H1 (cell line): ENCODE data around the gene R3HDM2. TPM values are rescaled to one million over a fixed set of nuclear protein-coding genes. Genes with fewer than 3 reads are reported as not detected.
A peak's percentile ranks its signal among the peaks of the same experiment; 100 is the strongest.

Experiments used
- CTCF ChIA-PET: fragments of 300-600 bp; sonication (Branson Sonifier 250); formaldehyde crosslinking; loops from one replicate; lab custom pipeline; 2021; ENCODE audit not compliant: partially characterized antibody; lab: Charles Lee
- POLR2A ChIA-PET: fragments of 300-600 bp; sonication (Branson Sonifier 250); formaldehyde crosslinking; loops from one replicate; lab custom pipeline; 2021; ENCODE audit warnings: inconsistent platforms; ENCODE audit not compliant: partially characterized antibody; lab: Charles Lee
- DNase-seq, 2 experiments: peaks; one replicate each; pipeline versions ENCODE4 v3.0.0 to v3.0.0-alpha.2; 2010 to 2022; ENCODE audit warnings: low spot score in 2 of 2, low read depth in 1 of 2, mixed read lengths in 1 of 2
- FAIRE-seq: peaks from 2 replicates; lab custom pipeline; 2011; peaks lifted over from hg19 to GRCh38; lab: Jason Lieb, UNC
- H2AFZ ChIP-seq: 2 replicates; pipeline ENCODE4 v1.8.1; 2012; ENCODE audit warnings: low read length, inconsistent platforms
- H2AK5ac ChIP-seq: 2 replicates; pipeline ENCODE4 v1.6.1; 2013; ENCODE audit warnings: low read depth, low read length
- H2BK120ac ChIP-seq: replicated peaks from 2 replicates; pipeline ENCODE3; 2013; ENCODE audit warnings: low read depth, low read length, inconsistent platforms
- H2BK12ac ChIP-seq: 2 replicates; pipeline ENCODE4 v1.6.1; 2013; ENCODE audit warnings: low read depth, low read length
- H2BK15ac ChIP-seq: 2 replicates; pipeline ENCODE4 v1.6.1; 2013; ENCODE audit warnings: low read length
- H2BK20ac ChIP-seq: 2 replicates; pipeline ENCODE4 v1.6.1; 2013; ENCODE audit warnings: low read length
- H2BK5ac ChIP-seq: 2 replicates; pipeline ENCODE4 v1.6.1; 2013; ENCODE audit warnings: low read depth, low read length
- H3K14ac ChIP-seq: 2 replicates; pipeline ENCODE4 v1.6.1; 2013; ENCODE audit warnings: inconsistent platforms; ENCODE audit not compliant: insufficient read length
- H3K18ac ChIP-seq: 2 replicates; pipeline ENCODE4 v1.6.1; 2013; ENCODE audit warnings: low read length; ENCODE audit errors: extremely low read depth
- H3K23ac ChIP-seq: 2 replicates; pipeline ENCODE4 v1.6.1; 2013; ENCODE audit warnings: inconsistent platforms; ENCODE audit not compliant: insufficient read length
- H3K23me2 ChIP-seq: 2 replicates; pipeline ENCODE4 v1.6.1; 2013; ENCODE audit warnings: low read depth, low read length
- H3K27ac ChIP-seq: 2 replicates; pipeline ENCODE4 v1.6.1; 2011; ENCODE audit warnings: low read depth, low read length, inconsistent platforms
- H3K27me3 ChIP-seq, 4 experiments: replicated peaks in 1 of 4; 1 replicate in 1 of 4; 2 replicates in 3 of 4; pipeline versions ENCODE4 v1.6.1 to v1.8.1; 2011 to 2013; ENCODE audit warnings: low read length in 3 of 4, mild to moderate bottlenecking in 3 of 4, inconsistent platforms in 2 of 4, mixed read lengths in 2 of 4, moderate library complexity in 1 of 4; ENCODE audit not compliant: control insufficient read depth in 3 of 4, insufficient read depth in 3 of 4; ENCODE audit errors: extremely low read depth in 1 of 4
- H3K36me3 ChIP-seq, 4 experiments: 2 replicates each; pipeline versions ENCODE4 v1.6.1 to v1.8.1; 2011 to 2013; ENCODE audit warnings: mild to moderate bottlenecking in 4 of 4, low read length in 3 of 4, moderate library complexity in 2 of 4, control low read depth in 1 of 4, inconsistent platforms in 1 of 4; ENCODE audit not compliant: insufficient read depth in 4 of 4, control insufficient read depth in 2 of 4
- H3K4ac ChIP-seq: replicated peaks from 2 replicates; pipeline ENCODE3; 2013; ENCODE audit warnings: low read length, low read depth, mixed read lengths, inconsistent platforms; ENCODE audit not compliant: insufficient read length
- H3K4me1 ChIP-seq, 4 experiments: replicated peaks in 1 of 4; 1 replicate in 1 of 4; 2 replicates in 3 of 4; pipeline versions ENCODE4 v1.6.1 to v1.8.1; 2011 to 2013; ENCODE audit warnings: low read length in 3 of 4, inconsistent platforms in 2 of 4, mixed read lengths in 1 of 4; ENCODE audit not compliant: insufficient read depth in 4 of 4, control insufficient read depth in 3 of 4
- H3K4me2 ChIP-seq, 2 experiments: 2 replicates each; pipeline versions ENCODE4 v1.6.1 to v1.8.1; 2011 to 2013; ENCODE audit warnings: low read depth in 2 of 2, low read length in 2 of 2, control low read depth in 1 of 2, inconsistent platforms in 1 of 2, mild to moderate bottlenecking in 1 of 2; ENCODE audit not compliant: insufficient read depth in 1 of 2
- H3K4me3 ChIP-seq, 4 experiments: fragments of 200-600, 300-600 bp in 1 of 4; sonication (generic), shearing (Covaris generic), sonication (Bioruptor Twin) in 1 of 4; 2 replicates each; pipeline versions ENCODE4 v1.5.1 to v1.8.1; 2011 to 2016; ENCODE audit warnings: low read length in 4 of 4, low read depth in 3 of 4, control low read depth in 2 of 4, inconsistent platforms in 2 of 4, mild to moderate bottlenecking in 2 of 4, mixed read lengths in 1 of 4, moderate library complexity in 1 of 4; ENCODE audit not compliant: insufficient read depth in 2 of 4; ENCODE audit errors: extremely low read depth in 1 of 4
- H3K56ac ChIP-seq: replicated peaks from 2 replicates; pipeline ENCODE3; 2013; ENCODE audit warnings: low read depth, mild to moderate bottlenecking, mixed read lengths, low read length, inconsistent platforms; ENCODE audit not compliant: insufficient read length
- H3K79me1 ChIP-seq: 2 replicates; pipeline ENCODE4 v1.6.1; 2013; ENCODE audit warnings: low read depth, low read length, control low read depth
- H3K79me2 ChIP-seq, 2 experiments: 2 replicates each; pipeline versions ENCODE4 v1.6.1 to v1.8.1; 2012 to 2013; ENCODE audit warnings: low read length in 2 of 2, mild to moderate bottlenecking in 2 of 2, inconsistent platforms in 1 of 2; ENCODE audit not compliant: insufficient read depth in 2 of 2, control insufficient read depth in 1 of 2
- H3K9ac ChIP-seq, 4 experiments: replicated peaks in 1 of 4; 1 replicate in 1 of 4; 2 replicates in 3 of 4; pipeline versions ENCODE4 v1.6.1 to v1.8.1; 2011 to 2013; ENCODE audit warnings: low read depth in 3 of 4, low read length in 3 of 4, control low read depth in 2 of 4, mild to moderate bottlenecking in 2 of 4, moderate library complexity in 2 of 4, inconsistent platforms in 1 of 4; ENCODE audit errors: extremely low read depth in 1 of 4
- H3K9me3 ChIP-seq, 2 experiments: 2 replicates each; pipeline versions ENCODE4 v1.6.1 to v1.8.1; 2012 to 2013; ENCODE audit warnings: mild to moderate bottlenecking in 2 of 2, moderate library complexity in 2 of 2, control low read depth in 1 of 2, inconsistent platforms in 1 of 2, low read depth in 1 of 2, low read length in 1 of 2, mixed read lengths in 1 of 2; ENCODE audit not compliant: insufficient read depth in 2 of 2
- H4K20me1 ChIP-seq, 2 experiments: replicated peaks in 1 of 2; 2 replicates each; pipeline versions ENCODE3 to v1.8.1; 2011 to 2013; ENCODE audit warnings: inconsistent platforms in 2 of 2, low read length in 2 of 2, mild to moderate bottlenecking in 1 of 2; ENCODE audit not compliant: insufficient read depth in 2 of 2, control insufficient read depth in 1 of 2
- H4K5ac ChIP-seq: 2 replicates; pipeline ENCODE4 v1.6.1; 2013; ENCODE audit warnings: low read length, low read depth, mixed read lengths, inconsistent platforms; ENCODE audit not compliant: insufficient read length
- H4K8ac ChIP-seq: 2 replicates; pipeline ENCODE4 v1.8.0; 2013; ENCODE audit warnings: mild to moderate bottlenecking, moderate library complexity, low read length, inconsistent platforms; ENCODE audit not compliant: insufficient read depth; ENCODE audit errors: extremely low read depth
- H4K91ac ChIP-seq: replicated peaks from 2 replicates; pipeline ENCODE3; 2013; ENCODE audit warnings: low read length, mixed read lengths, inconsistent platforms; ENCODE audit not compliant: insufficient read length
- CBX5 ChIP-seq: fragments of 300-800, 300-1000 bp; sonication (generic); IDR thresholded peaks from 2 replicates; pipeline ENCODE4 v1.7.1; 2016; ENCODE audit warnings: antibody characterized with exemption, low read length, low read depth
- CEBPB ChIP-seq: IDR thresholded peaks from 2 replicates; pipeline ENCODE4 v1.6.1; 2012; ENCODE audit warnings: low read depth, low read length
- CHD2 ChIP-seq: IDR thresholded peaks from 2 replicates; pipeline ENCODE4 v1.6.1; 2012; ENCODE audit warnings: low read length, improper control_type of control experiment
- JUND ChIP-seq: IDR thresholded peaks from 2 replicates; pipeline ENCODE4 v1.6.1; 2011; ENCODE audit warnings: mild to moderate bottlenecking, improper control_type of control experiment, low read length
- MAFK ChIP-seq: IDR thresholded peaks from 2 replicates; pipeline ENCODE4 v1.6.1; 2012; ENCODE audit warnings: low read depth, mild to moderate bottlenecking, improper control_type of control experiment, low read length
- NANOG ChIP-seq: IDR thresholded peaks from 2 replicates; pipeline ENCODE4 v1.6.1; 2011; ENCODE audit warnings: low read length, low read depth, mild to moderate bottlenecking, inconsistent platforms; ENCODE audit not compliant: insufficient read depth, poor library complexity, severe bottlenecking
- PHF8 ChIP-seq: fragments of 200-600 bp; sonication (generic); conservative IDR thresholded peaks from 2 replicates; pipeline ENCODE4 v1.7.1; 2012; ENCODE audit warnings: low read depth, mild to moderate bottlenecking, inconsistent platforms, low read length, moderate library complexity
- RBBP5 ChIP-seq: IDR thresholded peaks from 2 replicates; pipeline ENCODE4 v1.7.1; 2012; ENCODE audit warnings: low read depth, mild to moderate bottlenecking, inconsistent platforms, low read length, moderate library complexity, borderline replicate concordance
- SAP30 ChIP-seq: fragments of 300-600 bp; sonication (generic); IDR thresholded peaks from 2 replicates; pipeline ENCODE4 v1.7.1; 2012; ENCODE audit warnings: low read length, moderate library complexity, mild to moderate bottlenecking, inconsistent platforms; ENCODE audit not compliant: insufficient read depth, insufficient replicate concordance
- SP2 ChIP-seq: IDR thresholded peaks from 2 replicates; pipeline ENCODE4 v1.6.1; 2012; ENCODE audit warnings: mild to moderate bottlenecking, low read length, inconsistent platforms
- SP4 ChIP-seq: IDR thresholded peaks from 2 replicates; pipeline ENCODE4 v1.6.1; 2012; ENCODE audit warnings: low read length, inconsistent platforms
- TAF1 ChIP-seq: IDR thresholded peaks from 2 replicates; pipeline ENCODE4 v1.6.1; 2011; ENCODE audit warnings: mild to moderate bottlenecking, low read depth, low read length
- ZNF274 ChIP-seq: IDR thresholded peaks from 2 replicates; pipeline ENCODE4 v1.7.0; 2012; ENCODE audit warnings: low read length, borderline replicate concordance; ENCODE audit errors: extremely low read depth
- WGBS, 2 experiments: shearing (Covaris generic) in 1 of 2; methylation state at CpG; one replicate each; pipeline versions ENCODE4 v1.1.6 to v1.1.7; 2013 to 2015; ENCODE audit warnings: low lambda C conversion rate in 2 of 2, mixed read lengths in 2 of 2, inconsistent platforms in 1 of 2, low coverage in 1 of 2, missing lambda C conversion rate in 1 of 2; ENCODE audit not compliant: insufficient replicate concordance in 2 of 2, insufficient coverage in 1 of 2, insufficient read length in 1 of 2; ENCODE audit errors: extremely low coverage in 1 of 2, missing lambda C conversion rate in 1 of 2; 5-methylcytosine and 5-hydroxymethylcytosine counted together
- polyA plus RNA-seq, 7 experiments: library from polyadenylated mRNA; depleted of rRNA in 3 of 7; stranded (reverse) in 5 of 7; unstranded in 2 of 7; fragments of >200 nt in 5 of 7; fragments of 200-250 nt in 2 of 7; gene quantifications; 1 replicate in 5 of 7; 2 replicates in 1 of 7; 4 replicates in 1 of 7; pipeline versions ENCODE4 v1.2.1 to v1.2.3, GENCODE V29; 2011 to 2013; ENCODE audit warnings: missing spikeins in 2 of 7, mixed read lengths in 2 of 7
- total RNA-seq: library from RNA; stranded (reverse); fragmentation: NEBNext Ultra II Directional; extraction: Animal tissue kit (Norgen Biotek cat#: 25700); gene quantifications from 2 replicates; pipeline ENCODE4 v1.2.1, GENCODE V29; 2021

The R3HDM2 gene
- total and polyA plus RNA-seq, 2 of the 8 experiments (the other 6 are each of a cell fraction or from before 2014, with no cell fraction given): 25.6 to 27.0 TPM

- no peak overlapping the region for H3K18ac ChIP-seq
- H3K27ac ChIP-seq: no peak overlapping the region
- FAIRE-seq: no peak
- no peak overlapping the region for H3K23ac ChIP-seq
- H4K5ac ChIP-seq: no peak overlapping the region
- no peak overlapping the region for H2BK15ac ChIP-seq
- H4K8ac ChIP-seq: no peak overlapping the region
- H3K36me3 ChIP-seq: no peaks in the 10 kb centered on the region
- no peak overlapping the region for H2AFZ ChIP-seq
- no peak overlapping the region for H2AK5ac ChIP-seq
- H3K14ac ChIP-seq: no peak overlapping the region
- no peak overlapping the region for H3K56ac ChIP-seq
- H4K91ac ChIP-seq: no peak overlapping the region
- H3K4me3 ChIP-seq: no peak overlapping the region
- H2BK12ac ChIP-seq: no peak overlapping the region
- H2BK5ac ChIP-seq: no peak overlapping the region
- peak overlapping the region in 1 of 2 experiments; percentile 10; a peak in 1 of 4 replicates for H3K4me2 ChIP-seq
- no peak overlapping the region for H3K4ac ChIP-seq
- H3K79me1 ChIP-seq: no peaks in the 10 kb centered on the region
- POLR2A ChIA-PET: interaction anchor here (0.6 to 3.9 kb wide), 10 partner anchors 8 to 113 kb away, joined by 3 to 31 read pairs (median 4); partner anchors contain the start of gene INHBE
- H4K20me1 ChIP-seq: no peaks in the 10 kb centered on the region
- WGBS, 2 experiments: 66% methylated on average over 7 of the region's 7 CpGs; no CpG with 5 or more reads in 1 of the 2 experiments
- DNase-seq: no peak
- no peaks in the 10 kb centered on the region for H3K79me2 ChIP-seq
- H3K4me1 ChIP-seq: peaks cover 0 to 3% (median 1%) of the 10 kb centered on the region in 4 experiments; a peak in 2 of 7 replicates
- no peak overlapping the region for H2BK20ac ChIP-seq
- H3K9me3 ChIP-seq: no peaks in the 10 kb centered on the region
- no peaks in the 10 kb centered on the region for H3K23me2 ChIP-seq
- no peaks in the 10 kb centered on the region for H3K27me3 ChIP-seq
- CTCF ChIA-PET: interaction anchor here (0.5 to 3.9 kb wide), 13 partner anchors 8 to 1077 kb away, joined by 3 to 16 read pairs (median 6); partner anchors contain the start of gene INHBE
- no peak overlapping the region for H2BK120ac ChIP-seq
- H3K9ac ChIP-seq: no peak overlapping the region
- TF ChIP-seq SP4: no peak
- no peak for TF ChIP-seq JUND
- no peak for TF ChIP-seq SAP30
- no peak for TF ChIP-seq PHF8
- TF ChIP-seq CHD2: no peak
- no peak for TF ChIP-seq NANOG
- TF ChIP-seq RBBP5: no peak
- TF ChIP-seq CBX5: no peak
- TF ChIP-seq CEBPB: no peak
- no peak for TF ChIP-seq TAF1
- TF ChIP-seq ZNF274: no peak
- no peak for TF ChIP-seq SP2
- TF ChIP-seq MAFK: no peak
These were observed 89.4 kb downstream of the R3HDM2 start for GRCh38 chr12:57341275-57341990.
